ENCODE results near the gene CLOCK. TPM values are rescaled to one million over a fixed set of nuclear protein-coding genes. Genes with fewer than 3 reads are reported as not detected.

CLOCK gene, protein sequence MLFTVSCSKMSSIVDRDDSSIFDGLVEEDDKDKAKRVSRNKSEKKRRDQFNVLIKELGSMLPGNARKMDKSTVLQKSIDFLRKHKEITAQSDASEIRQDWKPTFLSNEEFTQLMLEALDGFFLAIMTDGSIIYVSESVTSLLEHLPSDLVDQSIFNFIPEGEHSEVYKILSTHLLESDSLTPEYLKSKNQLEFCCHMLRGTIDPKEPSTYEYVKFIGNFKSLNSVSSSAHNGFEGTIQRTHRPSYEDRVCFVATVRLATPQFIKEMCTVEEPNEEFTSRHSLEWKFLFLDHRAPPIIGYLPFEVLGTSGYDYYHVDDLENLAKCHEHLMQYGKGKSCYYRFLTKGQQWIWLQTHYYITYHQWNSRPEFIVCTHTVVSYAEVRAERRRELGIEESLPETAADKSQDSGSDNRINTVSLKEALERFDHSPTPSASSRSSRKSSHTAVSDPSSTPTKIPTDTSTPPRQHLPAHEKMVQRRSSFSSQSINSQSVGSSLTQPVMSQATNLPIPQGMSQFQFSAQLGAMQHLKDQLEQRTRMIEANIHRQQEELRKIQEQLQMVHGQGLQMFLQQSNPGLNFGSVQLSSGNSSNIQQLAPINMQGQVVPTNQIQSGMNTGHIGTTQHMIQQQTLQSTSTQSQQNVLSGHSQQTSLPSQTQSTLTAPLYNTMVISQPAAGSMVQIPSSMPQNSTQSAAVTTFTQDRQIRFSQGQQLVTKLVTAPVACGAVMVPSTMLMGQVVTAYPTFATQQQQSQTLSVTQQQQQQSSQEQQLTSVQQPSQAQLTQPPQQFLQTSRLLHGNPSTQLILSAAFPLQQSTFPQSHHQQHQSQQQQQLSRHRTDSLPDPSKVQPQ
- total RNA-seq (2022; extraction: Qiagen RNA extraction; ENCODE audit: low read depth), result 2.9 to 6.1 TPM (median 4.8 TPM) in 5 replicates

DNA sequence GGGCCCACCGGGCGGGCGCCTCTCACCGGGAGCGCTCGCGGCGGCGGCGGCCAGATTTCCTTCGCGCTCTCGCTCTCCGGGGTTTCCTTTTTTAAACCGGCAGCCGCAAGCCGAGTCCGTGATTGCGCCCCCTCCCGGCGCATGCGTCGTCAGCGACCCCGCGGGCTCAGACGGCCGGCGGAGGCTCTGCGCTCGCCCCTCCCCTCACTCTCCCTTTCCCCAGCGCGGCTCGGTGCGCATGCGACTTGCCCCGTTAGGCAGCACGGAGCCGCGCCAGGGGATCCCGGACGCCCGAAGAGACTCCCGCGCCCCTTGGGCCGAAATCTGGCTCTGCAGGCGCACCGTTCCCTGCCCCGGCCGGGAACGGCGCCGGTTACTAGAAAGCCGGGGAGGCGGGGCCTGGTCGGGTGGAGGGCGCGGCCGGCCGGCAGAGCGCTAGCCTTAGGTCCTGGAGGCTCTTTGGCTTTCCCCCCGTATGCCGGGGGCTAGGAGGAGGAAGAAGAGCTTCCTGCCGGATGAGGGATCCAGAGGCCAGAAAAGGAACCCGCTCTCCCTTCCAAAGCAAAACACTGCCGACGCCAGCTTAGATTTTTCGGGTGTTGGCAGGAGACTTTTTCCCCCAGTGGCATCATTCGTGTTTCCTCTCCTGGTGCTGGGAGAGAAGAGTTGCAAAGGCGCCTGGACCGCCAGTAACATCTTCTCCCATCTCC, at the start of gene CLOCK:
TSS of gene CLOCK (minus strand) at position 154 of the 710 bp plus-strand sequence. CDS start 64,124 bp downstream, outside the sequence.

DNA sequence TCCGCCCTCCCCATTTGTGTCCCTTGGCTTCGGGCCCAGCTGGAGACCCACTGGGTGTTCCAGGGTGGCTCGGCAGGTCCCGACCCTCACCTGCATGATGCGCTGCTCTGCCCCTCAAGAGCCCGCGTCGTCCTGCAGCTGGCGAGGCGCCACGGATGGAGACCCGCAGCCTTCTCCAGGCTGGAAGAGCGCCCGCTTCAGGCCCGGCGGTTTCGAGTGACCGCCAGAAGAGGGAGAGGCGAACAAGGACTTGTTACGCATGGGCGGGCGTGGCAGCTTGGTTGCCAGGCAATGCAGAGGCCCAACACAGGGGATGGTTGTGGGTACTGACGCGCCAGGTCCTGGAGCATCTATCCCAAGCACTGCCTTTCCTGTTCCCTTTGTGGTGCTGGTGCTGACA, 45.3 kb upstream of the CLOCK start, which contains the start of gene PDCL2:
TSS of gene PDCL2 (minus strand) at position 232 of the 400 bp plus-strand sequence. CDS start at position 96, 136 bp downstream.

DNA sequence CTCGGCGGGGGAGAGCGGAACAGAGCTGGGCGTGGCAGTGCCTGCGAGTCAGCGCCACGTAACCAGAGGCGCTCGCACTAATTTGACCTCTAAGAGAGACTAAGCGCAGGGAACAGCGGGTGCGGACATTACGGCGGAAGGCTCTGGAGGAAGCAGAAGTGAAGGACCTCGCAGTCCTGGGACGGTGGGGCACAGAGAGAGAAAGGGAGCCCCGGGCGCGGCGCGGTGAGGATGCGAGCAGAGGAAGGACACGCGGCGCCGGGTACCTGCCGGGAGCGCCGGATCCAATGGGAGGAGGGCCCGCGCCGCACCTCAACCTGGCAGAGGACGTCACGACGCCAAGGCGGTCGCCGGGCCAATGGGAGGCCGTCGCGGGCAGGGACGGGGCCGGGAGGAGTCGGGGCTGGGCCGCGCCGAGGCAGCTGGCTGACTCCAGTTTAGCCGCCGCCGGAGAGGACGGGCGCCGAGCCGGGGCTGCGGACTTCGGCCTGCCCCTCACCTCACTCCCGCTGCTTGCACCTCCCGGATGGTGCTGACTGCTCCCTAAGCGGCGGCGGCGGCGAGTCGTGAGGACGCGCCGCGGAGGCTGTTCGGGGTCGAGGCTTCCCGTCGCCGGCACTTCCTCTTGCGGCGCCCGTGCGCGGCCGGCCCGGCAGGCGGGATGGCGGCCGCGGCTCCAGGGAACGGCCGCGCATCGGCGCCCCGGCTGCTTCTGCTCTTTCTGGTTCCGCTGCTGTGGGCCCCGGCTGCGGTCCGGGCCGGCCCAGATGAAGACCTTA, 151.0 kb downstream of the CLOCK start, which contains the start of gene TMEM165:
TSS of gene TMEM165 (plus strand) at position 429 of the 779 bp plus-strand sequence. CDS start at position 662, 233 bp downstream.

Other genes starting within 250 kb of the CLOCK start
- gene SRD5A3, start 200.7 kb downstream of the CLOCK start, total RNA-seq (2022; extraction: Qiagen RNA extraction; ENCODE audit: low read depth), result 6.5 to 13.3 TPM (median 11.0 TPM) in 5 replicates
- 47.3 to 65.8 TPM (median 57.8 TPM) in 5 replicates for gene TMEM165, start 151.0 kb downstream of the CLOCK start, total RNA-seq (2022; extraction: Qiagen RNA extraction; ENCODE audit: low read depth)
- gene PDCL2, start 45.3 kb upstream of the CLOCK start, total RNA-seq (2022; extraction: Qiagen RNA extraction; ENCODE audit: low read depth), result not detected in 5 replicates
- gene NMU, start 89.4 kb upstream of the CLOCK start, total RNA-seq (2022; extraction: Qiagen RNA extraction; ENCODE audit: low read depth), result 0.37 to 1.1 TPM (median 0.82 TPM) in 5 replicates

Measured in A549 treated with GW870086 at 1 μM for 4 hours (cell line).